Fibroblast of lung (primary cell): ENCODE results near the gene RHBDD3. TPM values are rescaled to one million over a fixed set of nuclear protein-coding genes. Genes with fewer than 3 reads are reported as not detected.

Experiments used
- DNase-seq, 2 donors: peaks; one replicate each; pipeline versions ENCODE4 v3.0.0 to v3.0.0-alpha.2; 2010; ENCODE audit warnings: low read depth in 2 of 2
- H2AFZ ChIP-seq: 2 replicates; pipeline ENCODE4 v1.5.1; 2012; ENCODE audit warnings: low read length, control low read depth, inconsistent platforms
- H3K27ac ChIP-seq: 2 replicates; pipeline ENCODE4 v1.5.1; 2011; ENCODE audit warnings: low read length, control low read depth; ENCODE audit not compliant: insufficient read depth
- H3K27me3 ChIP-seq: 2 replicates; pipeline ENCODE4 v1.5.1; 2011; ENCODE audit warnings: mild to moderate bottlenecking, low read length; ENCODE audit not compliant: control insufficient read depth, insufficient read depth
- H3K36me3 ChIP-seq: 2 replicates; pipeline ENCODE4 v1.5.1; 2011; ENCODE audit warnings: low read length; ENCODE audit not compliant: control insufficient read depth, insufficient read depth
- H3K4me1 ChIP-seq: 2 replicates; pipeline ENCODE4 v1.5.1; 2011; ENCODE audit warnings: low read length; ENCODE audit not compliant: control insufficient read depth, insufficient read depth; ENCODE audit errors: extremely low read depth
- H3K4me2 ChIP-seq: 2 replicates; pipeline ENCODE4 v1.5.1; 2011; ENCODE audit warnings: low read length, control low read depth; ENCODE audit not compliant: insufficient read depth; ENCODE audit errors: extremely low read depth
- H3K4me3 ChIP-seq, 4 experiments: fragments of 200-600 bp in 1 of 4; sonication (generic) in 1 of 4; replicated peaks in 1 of 4; 2 replicates each; pipeline ENCODE4 v1.5.1; 2011 to 2016; ENCODE audit warnings: low read length in 4 of 4, low read depth in 3 of 4, mild to moderate bottlenecking in 3 of 4, control low read depth in 2 of 4, inconsistent platforms in 1 of 4, mixed read lengths in 1 of 4; ENCODE audit not compliant: insufficient read depth in 1 of 4; ENCODE audit errors: control extremely low read depth in 1 of 4
- H3K79me2 ChIP-seq: 2 replicates; pipeline ENCODE4 v1.5.1; 2012; ENCODE audit warnings: mild to moderate bottlenecking, low read length, inconsistent platforms; ENCODE audit not compliant: control insufficient read depth, insufficient read depth
- H3K9ac ChIP-seq: 2 replicates; pipeline ENCODE4 v1.5.1; 2011; ENCODE audit warnings: mild to moderate bottlenecking, low read length, control low read depth; ENCODE audit not compliant: insufficient read depth
- H3K9me3 ChIP-seq: 2 replicates; pipeline ENCODE4 v1.5.1; 2012; ENCODE audit warnings: low read depth, low read length; ENCODE audit not compliant: control insufficient read depth, insufficient read depth
- H4K20me1 ChIP-seq: 2 replicates; pipeline ENCODE4 v1.5.1; 2011; ENCODE audit warnings: low read length; ENCODE audit not compliant: control insufficient read depth, insufficient read depth; ENCODE audit errors: extremely low read depth
- CTCF ChIP-seq, 2 donors: IDR thresholded peaks in 1 of 2; conservative IDR thresholded peaks in 1 of 2; 1 replicate in 1 of 2; 2 replicates in 1 of 2; pipeline ENCODE4 v1.5.1; 2011 to 2012; ENCODE audit warnings: low read length in 2 of 2, control low read depth in 1 of 2, inconsistent platforms in 1 of 2, low read depth in 1 of 2, mild to moderate bottlenecking in 1 of 2
- EZH2 ChIP-seq: IDR thresholded peaks from 2 replicates; pipeline ENCODE4 v1.5.1; 2012; ENCODE audit warnings: low read length, control low read depth, mild to moderate bottlenecking; ENCODE audit errors: missing control alignments
- polyA plus RNA-seq, 2 donors: library from polyadenylated mRNA; depleted of rRNA in 1 of 2; stranded (reverse) in 1 of 2; unstranded in 1 of 2; fragments of >200 nt; gene quantifications; 2 replicates each; pipeline ENCODE4 v1.2.1, GENCODE V29; 2011 to 2012; ENCODE audit warnings: missing spikeins in 1 of 2
- total RNA-seq: library from RNA; depleted of rRNA; stranded (reverse); fragments of >200 nt; gene quantifications from 2 replicates; pipeline ENCODE4 v1.2.1, GENCODE V29; 2014

RHBDD3 gene
- total and polyA plus RNA-seq, 2 donors (not counting 1 experiment from before 2014, with no cell fraction given): 7.2 to 20.6 TPM

GRCh38 chr22:29265305-29265704 lies 2.5 kb downstream of the RHBDD3 start:
- peaks cover 33% of the 10 kb centered on the region for H3K79me2 ChIP-seq
- no peak for TF ChIP-seq CTCF (conservative IDR thresholded peaks at IDR 0.05 in 1 of 2, IDR thresholded peaks at IDR 0.05 in 1 of 2; ENCODE audit: low read depth in 1 of 2, low read length in 2 of 2)
- TF ChIP-seq EZH2: no peak
- H3K27me3 ChIP-seq: no peaks in the 10 kb centered on the region
- H3K36me3 ChIP-seq: peaks cover 10% of the 10 kb centered on the region
- no peak for DNase-seq
- H3K4me3 ChIP-seq: no peak overlapping the region
- H2AFZ ChIP-seq: no peak overlapping the region
- peaks cover 7% of the 10 kb centered on the region for H4K20me1 ChIP-seq
- H3K9ac ChIP-seq: no peak overlapping the region
- no peaks in the 10 kb centered on the region for H3K9me3 ChIP-seq
- peaks cover 21% of the 10 kb centered on the region for H3K4me1 ChIP-seq
- no peak overlapping the region for H3K27ac ChIP-seq
- H3K4me2 ChIP-seq: no peak overlapping the region

- Histone ChIP-seq H3K27ac (no peak overlapping the region), H3K36me3 (peaks cover 10% of the 10 kb centered on the region), H2AFZ (no peak overlapping the region), H4K20me1 (no peaks in the 10 kb centered on the region), H3K79me2 (peaks cover 18% of the 10 kb centered on the region), H3K4me3 (no peak overlapping the region), H3K27me3 (no peaks in the 10 kb centered on the region), H3K9ac (no peak overlapping the region), H3K4me2 (no peak overlapping the region), H3K4me1 (peaks cover 14% of the 10 kb centered on the region), H3K9me3 (no peaks in the 10 kb centered on the region)
- TF ChIP-seq EZH2 (no peak), CTCF (conservative IDR thresholded peaks at IDR 0.05 in 1 of 2, IDR thresholded peaks at IDR 0.05 in 1 of 2; ENCODE audit: low read depth in 1 of 2, low read length in 2 of 2) (no peak)
- DNase-seq: no peak
Measured at GRCh38 chr22:29263791-29264276, 3.9 kb downstream of the RHBDD3 start.

GRCh38 chr22:29260601-29261315 lies 7.0 kb downstream of the RHBDD3 start:
- Histone ChIP-seq H3K4me3 (no peak overlapping the region), H3K27ac (no peak overlapping the region), H3K36me3 (peaks cover 10% of the 10 kb centered on the region), H4K20me1 (no peaks in the 10 kb centered on the region), H3K9me3 (no peaks in the 10 kb centered on the region), H3K9ac (no peak overlapping the region), H3K4me2 (no peak overlapping the region), H3K27me3 (no peaks in the 10 kb centered on the region), H3K4me1 (peaks cover 1% of the 10 kb centered on the region), H3K79me2 (no peaks in the 10 kb centered on the region), H2AFZ (no peak overlapping the region)
- TF ChIP-seq EZH2: no peak
- no peak for DNase-seq
